Measurements from ENCODE around the gene DPEP1.

DPEP1 gene

DNA sequence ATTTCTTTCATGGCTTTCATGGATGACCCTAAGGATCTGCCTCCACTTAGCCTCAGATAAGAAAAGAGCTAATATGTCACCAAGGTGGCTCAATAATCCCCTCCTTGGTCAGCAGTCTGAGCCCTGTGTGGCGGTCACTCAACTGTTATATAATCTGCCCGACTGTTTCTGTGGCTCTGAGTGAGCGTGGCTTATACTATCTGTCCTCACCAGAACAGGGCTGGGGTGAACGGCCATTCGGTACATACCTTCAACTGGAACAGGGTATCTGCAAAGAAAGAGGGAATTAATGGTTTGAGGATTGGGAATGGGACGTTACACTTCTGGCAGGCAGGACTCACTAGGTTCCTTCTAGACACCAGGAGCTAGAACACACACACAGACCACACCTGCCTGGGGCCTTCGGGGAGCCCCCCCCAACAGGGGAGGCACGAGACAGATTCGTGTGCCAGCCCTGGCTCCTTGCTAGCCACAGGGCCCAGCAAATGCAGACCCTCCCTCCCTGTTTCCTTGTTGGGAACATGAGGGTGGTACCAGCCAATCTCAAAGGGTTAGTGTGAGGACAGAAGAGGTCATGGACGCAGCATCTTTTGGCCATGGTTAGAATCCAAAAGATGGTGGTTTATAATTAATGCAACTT, 40.3 kb downstream of the DPEP1 start:
- peaks cover 17% of the 10 kb centered on the region for H3K79me2 ChIP-seq (ENCODE audit: insufficient read depth, low read length)
- no peak overlapping the region for H3K9ac ChIP-seq (ENCODE audit: low read length)

GRCh38 chr16:89655062-89655643, 41.7 kb downstream of the DPEP1 start:
- Histone ChIP-seq H3K27me3 (ENCODE audit: insufficient read depth, low read length) (no peaks in the 10 kb centered on the region), H3K79me2 (ENCODE audit: insufficient read depth, low read length) (peaks cover 21% of the 10 kb centered on the region), H3K4me1 (ENCODE audit: insufficient read depth, low read length, severe bottlenecking) (peaks cover 23% of the 10 kb centered on the region), H3K27ac (ENCODE audit: low read depth, low read length, poor library complexity, severe bottlenecking) (no peak overlapping the region), H2AFZ (ENCODE audit: low read length) (no peak overlapping the region), H3K9me2 (ENCODE audit: low read depth, low read length) (no peaks in the 10 kb centered on the region), H3K36me3 (ENCODE audit: insufficient read depth, low read length) (peaks cover 23% of the 10 kb centered on the region), H3K4me3 (ENCODE audit: low read depth, low read length, poor library complexity, severe bottlenecking) (no peak overlapping the region), H3F3A (ENCODE audit: insufficient read depth, low read length) (no peaks in the 10 kb centered on the region), H4K20me1 (ENCODE audit: insufficient read depth, low read length) (no peaks in the 10 kb centered on the region), H3K4me2 (ENCODE audit: low read length) (no peak overlapping the region), H3K9me3 (ENCODE audit: low read length) (no peaks in the 10 kb centered on the region), H3K9ac (ENCODE audit: low read length) (no peak overlapping the region)
- TF ChIP-seq CTCF (IDR thresholded peaks at IDR 0.05; ENCODE audit: low read length) (no peak), EZH2 (IDR thresholded peaks at IDR 0.05; ENCODE audit: borderline replicate concordance, low read length) (no peak)

More for the DNA sequence above, 40.3 kb downstream of the DPEP1 start:
- H3K4me3 ChIP-seq (ENCODE audit: low read depth, low read length, poor library complexity, severe bottlenecking), result no peak overlapping the region
- peaks cover 12% of the 10 kb centered on the region for H3K4me1 ChIP-seq (ENCODE audit: insufficient read depth, low read length, severe bottlenecking)
- no peaks in the 10 kb centered on the region for H3K9me3 ChIP-seq (ENCODE audit: low read length)
- no peaks in the 10 kb centered on the region for H3K9me2 ChIP-seq (ENCODE audit: low read depth, low read length)
- TF ChIP-seq EZH2 (IDR thresholded peaks at IDR 0.05; ENCODE audit: borderline replicate concordance, low read length) (no peak), CTCF (IDR thresholded peaks at IDR 0.05; ENCODE audit: low read length) (no peak)
- no peak overlapping the region for H2AFZ ChIP-seq (ENCODE audit: low read length)
- H3K4me2 ChIP-seq (ENCODE audit: low read length), result no peak overlapping the region
- H3K27me3 ChIP-seq (ENCODE audit: insufficient read depth, low read length), result no peaks in the 10 kb centered on the region
- peaks cover 19% of the 10 kb centered on the region for H3K36me3 ChIP-seq (ENCODE audit: insufficient read depth, low read length)
- H3F3A ChIP-seq (ENCODE audit: insufficient read depth, low read length), result no peaks in the 10 kb centered on the region
- H3K27ac ChIP-seq (ENCODE audit: low read depth, low read length, poor library complexity, severe bottlenecking), result no peak overlapping the region
- H4K20me1 ChIP-seq (ENCODE audit: insufficient read depth, low read length), result no peaks in the 10 kb centered on the region

DNA sequence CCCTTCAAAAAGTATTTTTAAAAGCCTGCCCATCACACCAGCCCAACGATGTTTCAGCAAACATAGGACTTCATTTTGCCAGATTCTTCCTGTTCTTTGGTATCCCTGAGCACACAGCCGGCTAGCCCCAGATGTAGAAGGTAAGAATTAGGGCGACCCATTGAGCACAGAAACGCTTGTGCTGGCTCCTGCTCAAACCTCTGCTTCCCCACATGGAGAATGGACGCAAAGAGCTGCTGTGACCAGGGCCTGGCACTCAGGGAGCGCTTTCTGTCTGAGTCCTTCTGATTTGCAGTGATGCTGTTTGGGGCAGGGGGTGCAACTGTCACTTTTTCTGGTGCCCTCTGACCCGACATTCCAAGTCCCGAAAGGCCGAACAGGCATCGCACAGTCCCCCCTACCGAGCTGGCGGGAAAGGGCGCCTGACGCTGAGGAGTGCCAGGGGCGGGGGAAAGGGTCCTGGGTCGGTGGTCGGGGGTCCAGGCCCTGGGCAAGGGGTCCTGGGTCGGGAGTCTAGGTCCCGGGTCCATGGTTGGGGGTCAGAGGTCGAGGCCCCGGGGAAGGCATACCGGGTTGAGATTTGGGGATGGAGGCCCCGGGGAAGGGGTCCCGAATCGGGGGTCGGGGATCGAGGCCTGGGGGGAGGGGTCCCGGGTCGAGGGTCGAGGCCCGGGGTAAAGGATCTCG, 43.1 kb downstream of the DPEP1 start:
- Histone ChIP-seq H3K4me3 (ENCODE audit: low read depth, low read length, poor library complexity, severe bottlenecking) (peak overlapping the region; percentile 98), H3K27me3 (ENCODE audit: insufficient read depth, low read length) (no peaks in the 10 kb centered on the region), H3K9me3 (ENCODE audit: low read length) (no peaks in the 10 kb centered on the region), H2AFZ (ENCODE audit: low read length) (no peak overlapping the region), H3K79me2 (ENCODE audit: insufficient read depth, low read length) (peaks cover 21% of the 10 kb centered on the region), H4K20me1 (ENCODE audit: insufficient read depth, low read length) (no peaks in the 10 kb centered on the region), H3K9ac (ENCODE audit: low read length) (peak overlapping the region; percentile 99), H3K9me2 (ENCODE audit: low read depth, low read length) (no peaks in the 10 kb centered on the region), H3K4me1 (ENCODE audit: insufficient read depth, low read length, severe bottlenecking) (peaks cover 23% of the 10 kb centered on the region), H3K4me2 (ENCODE audit: low read length) (peak overlapping the region; percentile 97), H3K27ac (ENCODE audit: low read depth, low read length, poor library complexity, severe bottlenecking) (no peak overlapping the region), H3K36me3 (ENCODE audit: insufficient read depth, low read length) (peaks cover 31% of the 10 kb centered on the region), H3F3A (ENCODE audit: insufficient read depth, low read length) (no peaks in the 10 kb centered on the region)
- TF ChIP-seq CTCF (IDR thresholded peaks at IDR 0.05; ENCODE audit: low read length), result no peak
